NCI-H774 (cell line): ENCODE measurements around the gene MAGI1.
A peak's percentile ranks its signal among the peaks of the same experiment; 100 is the strongest.

Experiments
- DNase-seq: peaks from one replicate; lab custom pipeline; 2025; lab: John Stamatoyannopoulos, UW

Gene MAGI1

GRCh38 chr3:65664931-65665330 lies 373.8 kb downstream of the MAGI1 start:
- DNase-seq = no peak

- DNase-seq = no peak
Observed at GRCh38 chr3:65664446-65664845, 374.3 kb downstream of the MAGI1 start.

GRCh38 chr3:65662095-65662494 lies 376.6 kb downstream of the MAGI1 start:
- DNase-seq = no peak

DNA sequence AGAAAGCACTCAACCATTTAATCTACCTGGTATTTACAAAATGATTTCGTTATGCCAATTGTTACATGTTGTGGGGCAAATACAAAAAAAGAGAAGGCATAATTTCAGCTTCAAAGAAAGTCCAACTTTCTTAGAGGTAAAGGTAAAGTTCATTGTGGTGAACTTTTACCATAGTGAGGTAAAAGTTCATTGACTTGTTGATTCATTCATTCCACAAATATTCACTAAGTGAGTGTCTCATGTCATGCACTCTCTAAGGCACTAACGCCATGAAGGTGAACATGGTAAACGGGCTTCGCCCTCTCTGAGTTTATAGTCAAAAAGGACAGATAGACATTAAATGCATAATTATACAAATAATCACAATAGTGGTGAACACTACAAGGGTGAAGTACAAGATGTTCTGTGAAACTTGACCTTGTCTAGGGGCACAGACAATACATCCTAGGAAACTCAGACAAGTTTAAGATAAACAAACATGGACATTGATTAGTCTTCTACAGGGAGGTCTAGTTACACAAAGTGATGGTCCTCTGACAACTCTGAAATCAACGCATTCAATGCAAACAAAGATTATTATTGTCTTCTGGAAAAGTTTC lies 378.6 kb downstream of the MAGI1 start:
- DNase-seq = no peak

GRCh38 chr3:65659396-65659795 lies 379.3 kb downstream of the MAGI1 start:
- no peak for DNase-seq

DNA sequence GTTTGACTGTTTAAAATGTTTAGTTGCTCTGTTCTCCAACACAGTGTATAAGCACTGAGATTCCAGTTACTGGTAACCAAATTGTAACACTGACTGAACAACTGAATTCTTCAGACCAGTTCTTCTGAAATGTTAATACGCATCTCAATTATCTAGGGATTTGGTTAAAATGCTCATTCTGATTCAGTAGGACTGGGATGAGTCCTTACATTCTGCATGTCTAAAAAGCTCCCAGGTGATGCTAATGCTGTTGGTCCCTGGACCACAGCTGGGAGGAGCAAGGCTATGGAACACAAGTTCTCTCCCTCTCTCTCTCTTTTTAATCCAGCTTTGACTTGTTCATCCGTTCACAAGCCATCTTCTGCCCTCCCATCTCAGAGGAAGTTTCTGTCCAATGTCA lies 380.3 kb downstream of the MAGI1 start:
- no peak for DNase-seq

GRCh38 chr3:65655061-65655460 lies 383.7 kb downstream of the MAGI1 start:
- no peak for DNase-seq

- DNase-seq = no peak
Observed at GRCh38 chr3:65653731-65654130, 385.0 kb downstream of the MAGI1 start.

DNA sequence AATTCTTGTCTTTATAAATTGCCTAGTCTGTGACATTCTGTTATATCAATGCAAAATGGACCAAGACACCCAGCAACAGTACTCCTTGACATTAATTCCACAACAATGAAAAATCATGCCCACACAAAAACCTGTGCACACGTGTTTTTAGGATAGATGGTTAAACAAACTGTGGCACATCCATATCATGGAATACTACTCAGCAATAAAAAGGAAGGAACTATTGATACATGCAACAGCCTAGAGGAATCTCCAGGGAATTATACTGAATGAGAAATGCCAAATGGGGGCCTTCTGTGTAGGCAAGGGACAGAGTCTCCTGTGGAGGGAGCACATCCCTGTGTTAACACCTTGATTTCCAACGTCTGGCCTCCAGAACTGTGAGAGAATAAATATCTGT lies 388.5 kb downstream of the MAGI1 start:
- no peak for DNase-seq

GRCh38 chr3:65647369-65647768 lies 391.3 kb downstream of the MAGI1 start:
- DNase-seq = no peak

DNA sequence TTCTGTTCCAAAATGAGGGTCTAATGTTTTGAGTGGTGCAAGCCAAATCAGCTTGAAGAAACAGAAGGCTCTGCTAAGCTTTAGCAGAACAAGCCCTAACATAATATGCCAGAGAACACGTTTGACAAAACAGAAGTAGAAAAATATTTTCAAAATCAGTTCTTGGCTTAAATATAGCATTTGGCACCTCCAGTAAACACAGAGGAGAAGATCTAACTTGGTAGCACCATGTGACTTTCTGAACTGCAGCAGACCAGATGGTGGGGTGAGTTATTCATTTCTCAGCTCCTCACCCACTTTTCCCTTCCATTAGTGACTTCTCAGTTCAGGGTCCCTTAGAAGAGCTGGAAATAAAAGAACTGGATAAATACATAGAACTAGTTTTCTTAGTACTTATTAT lies 395.8 kb downstream of the MAGI1 start:
- no peak for DNase-seq

- no peak for DNase-seq
Observed at GRCh38 chr3:65641777-65642176, 396.9 kb downstream of the MAGI1 start.

DNA sequence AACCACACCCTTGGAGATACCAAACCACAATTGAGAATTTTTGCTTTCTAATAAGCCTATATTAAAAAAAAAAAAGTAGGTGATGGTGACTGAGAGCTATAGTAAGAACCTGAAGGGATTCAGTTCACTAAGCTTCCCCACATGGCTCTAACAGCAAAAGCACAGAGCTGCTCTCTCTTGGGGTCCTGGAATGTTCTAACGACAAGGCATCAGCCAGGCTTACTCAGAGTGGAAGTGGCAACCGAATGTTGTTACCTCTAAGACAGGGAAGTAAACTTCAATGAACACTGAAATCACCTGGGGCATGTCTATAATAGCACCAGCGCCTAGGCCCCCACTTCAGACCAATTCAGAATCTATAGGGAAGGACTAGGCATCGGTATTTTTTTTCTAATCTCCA lies 397.7 kb downstream of the MAGI1 start:
- DNase-seq = no peak

- DNase-seq = no peak
Observed at GRCh38 chr3:65639444-65639843, 399.3 kb downstream of the MAGI1 start.

DNA sequence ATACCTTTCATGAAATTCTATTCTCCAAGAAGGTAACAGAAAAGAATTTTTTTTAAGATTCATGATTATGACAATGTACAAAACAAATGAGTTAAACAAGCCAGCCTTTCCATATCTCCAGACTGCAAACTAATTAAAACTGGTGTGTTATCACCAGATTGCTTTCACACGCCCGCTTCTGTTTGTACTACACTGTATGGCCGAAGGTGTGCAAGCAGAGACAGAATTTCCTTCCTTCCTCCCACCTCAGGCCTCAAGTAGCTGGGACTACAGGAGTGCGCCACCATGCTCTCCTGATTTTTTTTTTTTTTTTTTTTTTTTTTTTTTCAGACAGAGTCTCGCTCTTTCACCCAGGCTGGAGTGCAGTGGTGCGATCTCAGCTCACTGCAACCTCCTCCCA lies 400.4 kb downstream of the MAGI1 start:
- DNase-seq = no peak

DNA sequence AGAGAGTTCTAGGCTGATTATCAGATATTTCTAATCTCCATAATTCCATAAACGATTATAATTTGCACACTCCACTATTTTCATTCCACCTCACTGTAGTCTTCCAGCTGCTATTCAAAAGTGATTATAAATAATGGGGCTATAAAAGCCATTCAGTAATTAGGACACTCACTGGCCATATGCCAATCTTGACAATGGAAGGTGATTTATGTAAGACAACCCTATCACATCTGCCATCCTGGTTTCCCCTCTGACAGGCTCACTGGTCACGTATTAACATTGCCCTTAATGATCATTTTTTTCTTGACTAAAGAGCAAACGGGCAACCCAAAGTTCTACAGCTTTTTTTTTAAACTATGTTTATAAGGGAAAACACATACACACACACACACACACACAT lies 402.4 kb downstream of the MAGI1 start:
- DNase-seq = peak; percentile 82

- DNase-seq = no peak
Observed at GRCh38 chr3:65635657-65636056, 403.1 kb downstream of the MAGI1 start.

GRCh38 chr3:65633018-65633638 lies 405.6 kb downstream of the MAGI1 start:
- DNase-seq = no peak

- DNase-seq = no peak
Observed at GRCh38 chr3:65632414-65632813, 406.3 kb downstream of the MAGI1 start.

GRCh38 chr3:65628978-65629377 lies 409.7 kb downstream of the MAGI1 start:
- DNase-seq = no peak

DNA sequence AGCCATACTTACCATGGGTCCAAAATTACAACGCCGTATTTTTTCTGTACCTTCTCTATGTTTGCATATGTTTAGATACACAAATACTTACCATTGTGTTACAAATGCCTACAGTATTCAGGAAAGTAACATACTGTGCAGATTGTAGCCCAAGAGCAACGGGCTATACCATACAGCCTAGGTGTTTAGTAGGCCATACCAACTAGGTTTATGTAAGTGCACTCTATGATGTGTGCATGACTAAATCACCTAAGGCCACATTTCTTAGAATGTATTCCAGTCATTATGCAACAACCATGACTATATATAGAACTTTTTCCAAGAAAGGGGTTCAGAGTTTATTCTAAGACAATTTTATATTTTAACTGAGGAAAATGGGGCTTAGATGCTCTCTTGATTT lies 411.7 kb downstream of the MAGI1 start:
- DNase-seq = no peak

DNA sequence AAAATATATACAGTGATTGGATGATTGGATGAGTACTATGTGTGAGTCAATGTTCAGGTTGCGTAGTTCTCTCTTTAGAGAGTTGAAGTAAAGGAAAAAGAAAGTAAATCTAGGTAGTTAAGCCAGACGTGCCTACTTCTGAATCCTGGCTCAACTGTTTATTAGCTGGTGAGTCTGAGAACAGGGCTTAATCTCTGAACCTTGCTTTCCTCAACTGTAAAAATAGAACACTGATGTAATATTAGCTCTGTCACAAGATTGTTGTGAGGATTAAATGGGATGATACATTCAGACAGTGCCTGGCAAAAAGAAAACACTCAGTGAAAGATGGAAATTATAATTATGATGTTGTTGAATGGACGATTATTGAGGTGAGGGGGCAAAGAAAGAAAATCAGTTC lies 413.4 kb downstream of the MAGI1 start:
- no peak for DNase-seq

- DNase-seq = no peak
Observed at GRCh38 chr3:65623362-65623761, 415.4 kb downstream of the MAGI1 start.

DNA sequence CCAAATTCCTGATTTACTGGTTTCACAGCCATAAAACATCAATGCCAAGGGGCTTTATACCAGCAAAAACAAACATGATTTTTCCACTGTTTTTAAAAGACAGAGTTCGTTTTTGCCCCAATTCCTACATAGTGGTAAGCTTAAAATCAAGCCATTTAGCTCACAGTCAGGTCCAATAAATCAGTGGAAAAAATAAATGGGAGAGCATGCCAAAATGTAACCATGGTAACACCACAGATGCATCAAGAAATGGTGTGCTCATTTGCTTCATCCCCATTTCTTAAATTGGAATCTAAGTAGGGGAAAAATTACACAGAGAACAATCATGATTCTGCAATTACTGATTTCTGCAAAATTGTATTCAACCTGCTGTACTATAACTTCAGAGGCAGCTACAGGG lies 418.8 kb downstream of the MAGI1 start:
- no peak for DNase-seq
